SK-N-SH (cell line): ENCODE data around the gene SPACDR. TPM values are rescaled to one million over a fixed set of nuclear protein-coding genes. Genes with fewer than 3 reads are reported as not detected.

ENCODE experiments used
- CTCF ChIA-PET: fragments of 300-600, 350-600 bp; formaldehyde crosslinking; extraction: SDS; loops from one replicate; lab custom pipeline; 2021; lab: Yijun Ruan, JAX
- POLR2A ChIA-PET: fragments of 350-600 bp; sonication (Branson Sonifier 250); formaldehyde crosslinking; extraction: SDS; loops from one replicate; lab custom pipeline; 2020; ENCODE audit warnings: antibody characterized with exemption, inconsistent platforms; lab: Yijun Ruan, JAX
- DNase-seq: peaks from one replicate; pipeline ENCODE4 v3.0.0; 2012
- H2AFZ ChIP-seq: fragments of 200-600 bp; sonication (generic); 2 replicates; pipeline ENCODE4 v1.8.1; 2016; ENCODE audit warnings: antibody characterized with exemption, mild to moderate bottlenecking, low read depth
- H3F3A ChIP-seq: fragments of 200-600 bp; sonication (generic); replicated peaks from 2 replicates; pipeline ENCODE3; 2016; ENCODE audit warnings: antibody characterized with exemption, mild to moderate bottlenecking; ENCODE audit not compliant: insufficient read depth
- H3K27ac ChIP-seq, 2 experiments: fragments of 200-500 bp in 1 of 2; fragments of 200-600 bp in 1 of 2; sonication (Bioruptor generic) in 1 of 2; sonication (generic), shearing (Covaris generic) in 1 of 2; 2 replicates each; pipeline versions ENCODE4 v1.5.1 to v1.6.1; 2014 to 2016; ENCODE audit warnings: low read depth in 2 of 2, inconsistent platforms in 1 of 2, low read length in 1 of 2, mild to moderate bottlenecking in 1 of 2, mixed read lengths in 1 of 2
- H3K27me3 ChIP-seq: fragments of 200-600 bp; sonication (generic), shearing (Covaris generic); 2 replicates; pipeline ENCODE4 v1.6.1; 2016; ENCODE audit warnings: mixed run types; ENCODE audit not compliant: insufficient read depth
- H3K36me3 ChIP-seq, 2 experiments: fragments of 200-500 bp in 1 of 2; fragments of 200-600 bp in 1 of 2; sonication (Bioruptor generic) in 1 of 2; sonication (generic) in 1 of 2; replicated peaks in 1 of 2; 2 replicates each; pipeline versions ENCODE3 to v1.5.1; 2014 to 2016; ENCODE audit warnings: low read length in 1 of 2, mild to moderate bottlenecking in 1 of 2; ENCODE audit not compliant: insufficient read depth in 2 of 2, control insufficient read depth in 1 of 2
- H3K4me1 ChIP-seq, 2 experiments: fragments of 200-500 bp in 1 of 2; fragments of 200-600 bp in 1 of 2; sonication (Bioruptor generic) in 1 of 2; sonication (generic), shearing (Covaris generic) in 1 of 2; 2 replicates each; pipeline versions ENCODE4 v1.5.1 to v1.6.1; 2014 to 2016; ENCODE audit warnings: low read depth in 1 of 2, low read length in 1 of 2, mixed run types in 1 of 2; ENCODE audit not compliant: insufficient read depth in 2 of 2, control insufficient read depth in 1 of 2
- H3K4me2 ChIP-seq: fragments of 200-600 bp; sonication (generic), shearing (Covaris generic); 2 replicates; pipeline ENCODE4 v1.6.1; 2017; ENCODE audit warnings: mixed run types
- H3K4me3 ChIP-seq, 2 experiments: fragments of 200-500 bp in 1 of 2; fragments of 200-600 bp in 1 of 2; sonication (Bioruptor generic) in 1 of 2; sonication (generic), shearing (Covaris generic) in 1 of 2; 2 replicates each; pipeline versions ENCODE4 v1.5.1 to v1.8.1; 2014 to 2016; ENCODE audit warnings: low read depth in 2 of 2, inconsistent platforms in 1 of 2, low read length in 1 of 2, mild to moderate bottlenecking in 1 of 2, mixed read lengths in 1 of 2, moderate library complexity in 1 of 2
- H3K79me2 ChIP-seq: fragments of 200-600 bp; sonication (generic); 2 replicates; pipeline ENCODE4 v1.8.1; 2017; ENCODE audit warnings: mild to moderate bottlenecking; ENCODE audit not compliant: insufficient read depth
- H3K9ac ChIP-seq: fragments of 200-600 bp; sonication (generic); 2 replicates; pipeline ENCODE4 v1.6.1; 2017; ENCODE audit warnings: mixed run types
- H3K9me2 ChIP-seq: fragments of 200-600 bp; sonication (generic); 2 replicates; pipeline ENCODE4 v1.6.1; 2017; ENCODE audit warnings: mixed run types
- H3K9me3 ChIP-seq: fragments of 200-600 bp; sonication (generic); 2 replicates; pipeline ENCODE4 v1.6.1; 2017; ENCODE audit warnings: mixed run types, mild to moderate bottlenecking, moderate library complexity
- H4K20me1 ChIP-seq: fragments of 200-600 bp; sonication (generic); 2 replicates; pipeline ENCODE4 v1.6.1; 2017; ENCODE audit warnings: mild to moderate bottlenecking, mixed run types; ENCODE audit not compliant: insufficient read depth
- ELF1 ChIP-seq: IDR thresholded peaks from 2 replicates; pipeline ENCODE4 v1.4.0; 2012
- EP300 ChIP-seq, 2 experiments: IDR thresholded peaks; 2 replicates each; pipeline versions ENCODE4 v1.4.0 to v1.6.1; 2012; ENCODE audit warnings: borderline replicate concordance in 1 of 2, low read depth in 1 of 2, low read length in 1 of 2
- FOXJ3 ChIP-seq: sonication (generic); formaldehyde crosslinking; IDR thresholded peaks from 2 replicates; pipeline ENCODE4 v1.5.1; 2020; ENCODE audit warnings: mild to moderate bottlenecking, missing genetic modification reagents
- GATA2 ChIP-seq: sonication (generic); formaldehyde crosslinking; IDR thresholded peaks from 2 replicates; pipeline ENCODE4 v1.5.0; 2020; ENCODE audit warnings: mild to moderate bottlenecking, missing genetic modification reagents
- JUND ChIP-seq: IDR thresholded peaks from 2 replicates; pipeline ENCODE4 v1.4.0; 2012
- MEF2A ChIP-seq: IDR thresholded peaks from 2 replicates; pipeline ENCODE4 v1.4.0; 2012; ENCODE audit warnings: low read depth, borderline replicate concordance
- RAD21 ChIP-seq: IDR thresholded peaks from 2 replicates; pipeline ENCODE4 v1.6.1; 2012; ENCODE audit warnings: mild to moderate bottlenecking, low read length
- SIN3A ChIP-seq: IDR thresholded peaks from 2 replicates; pipeline ENCODE4 v1.6.1; 2012; ENCODE audit warnings: low read depth, mild to moderate bottlenecking, low read length, moderate library complexity, borderline replicate concordance
- SMC3 ChIP-seq: IDR thresholded peaks from 2 replicates; pipeline ENCODE4 v1.6.1; 2012; ENCODE audit warnings: low read depth, low read length, improper control_type of control experiment
- TAF1 ChIP-seq: IDR thresholded peaks from 2 replicates; pipeline ENCODE4 v1.6.1; 2012; ENCODE audit warnings: low read depth, mild to moderate bottlenecking, low read length, moderate library complexity, borderline replicate concordance
- TCF12 ChIP-seq: IDR thresholded peaks from 2 replicates; pipeline ENCODE4 v1.4.0; 2012
- TEAD4 ChIP-seq: IDR thresholded peaks from 2 replicates; pipeline ENCODE4 v1.4.0; 2012; ENCODE audit warnings: mild to moderate bottlenecking, borderline replicate concordance; ENCODE audit not compliant: insufficient read depth
- WGBS: methylation state at CpG from one replicate; pipeline ENCODE4 v1.1.6; 2017; ENCODE audit warnings: low lambda C conversion rate; 5-methylcytosine and 5-hydroxymethylcytosine counted together
- polyA plus RNA-seq, 3 experiments: library from polyadenylated mRNA; depleted of rRNA; stranded (reverse); fragments of >200 nt; gene quantifications; 2 replicates each; pipeline ENCODE4 v1.2.3, GENCODE V29; 2012
- TF ChIP-seq, protein P1 (sequence below): fragments of 200-600 bp; sonication (generic); IDR thresholded peaks from 2 replicates; pipeline ENCODE4 v1.6.1; 2017; ENCODE audit warnings: antibody characterized with exemption, mild to moderate bottlenecking, moderate library complexity
- TF ChIP-seq, protein P2 (sequence below): IDR thresholded peaks from 2 replicates; pipeline ENCODE4 v1.4.0; 2012; ENCODE audit warnings: low read depth, borderline replicate concordance
- TF ChIP-seq, protein P3 (sequence below): fragments of 150-350 bp; IDR thresholded peaks from 2 replicates; pipeline ENCODE4 v1.6.1; 2016; ENCODE audit warnings: mild to moderate bottlenecking, low read depth, low read length
- TF ChIP-seq, protein P4 (sequence below): IDR thresholded peaks from 2 replicates; pipeline ENCODE4 v1.4.0; 2012; ENCODE audit warnings: low read depth, borderline replicate concordance
- TF ChIP-seq, protein P5 (sequence below): fragments of 150-350 bp; IDR thresholded peaks from 2 replicates; pipeline ENCODE4 v1.6.1; 2017; ENCODE audit warnings: antibody characterized with exemption, low read length, low read depth, borderline replicate concordance

The SPACDR gene
- polyA plus RNA-seq, 1 of the 3 experiments (the other 2 are of a cell fraction), result 1.5 TPM

DNA sequence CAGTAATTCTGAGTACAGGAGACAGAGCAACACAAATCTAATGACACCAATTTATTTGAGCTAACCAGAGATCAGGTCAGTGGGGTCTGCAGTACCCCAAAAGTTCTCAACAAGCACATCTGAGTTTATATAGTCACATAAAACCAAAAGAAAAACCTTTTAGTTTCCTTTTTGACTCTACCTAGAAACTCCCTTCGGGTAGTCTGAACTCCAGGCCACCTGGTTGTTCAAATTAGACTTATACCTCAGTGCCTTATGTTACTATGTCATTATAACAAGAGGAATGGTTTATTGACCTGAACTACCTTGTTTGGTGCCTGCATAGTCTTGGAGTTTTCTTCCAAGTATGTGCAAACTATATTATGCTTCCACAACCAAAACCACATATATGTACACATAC lies 50.2 kb downstream of the SPACDR start:
- Histone ChIP-seq H3K27ac (no peak overlapping the region), H3K4me3 (no peak overlapping the region), H3F3A (no peaks in the 10 kb centered on the region), H3K9me3 (no peaks in the 10 kb centered on the region), H3K79me2 (no peaks in the 10 kb centered on the region), H3K4me2 (no peak overlapping the region), H3K36me3 (no peaks in the 10 kb centered on the region)
- CTCF ChIA-PET, result no interaction called here
- no peak for DNase-seq
- TF ChIP-seq JUND (no peak), RAD21 (no peak), ELF1 (no peak), TCF12 (no peak), FOXJ3 (CRISPR knock-in tag) (no peak), EP300 (IDR thresholded peaks at IDR 0.05; ENCODE audit: borderline replicate concordance in 1 of 2, low read depth in 1 of 2, low read length in 1 of 2) (no peak)
- TF ChIP-seq, protein P1, sequence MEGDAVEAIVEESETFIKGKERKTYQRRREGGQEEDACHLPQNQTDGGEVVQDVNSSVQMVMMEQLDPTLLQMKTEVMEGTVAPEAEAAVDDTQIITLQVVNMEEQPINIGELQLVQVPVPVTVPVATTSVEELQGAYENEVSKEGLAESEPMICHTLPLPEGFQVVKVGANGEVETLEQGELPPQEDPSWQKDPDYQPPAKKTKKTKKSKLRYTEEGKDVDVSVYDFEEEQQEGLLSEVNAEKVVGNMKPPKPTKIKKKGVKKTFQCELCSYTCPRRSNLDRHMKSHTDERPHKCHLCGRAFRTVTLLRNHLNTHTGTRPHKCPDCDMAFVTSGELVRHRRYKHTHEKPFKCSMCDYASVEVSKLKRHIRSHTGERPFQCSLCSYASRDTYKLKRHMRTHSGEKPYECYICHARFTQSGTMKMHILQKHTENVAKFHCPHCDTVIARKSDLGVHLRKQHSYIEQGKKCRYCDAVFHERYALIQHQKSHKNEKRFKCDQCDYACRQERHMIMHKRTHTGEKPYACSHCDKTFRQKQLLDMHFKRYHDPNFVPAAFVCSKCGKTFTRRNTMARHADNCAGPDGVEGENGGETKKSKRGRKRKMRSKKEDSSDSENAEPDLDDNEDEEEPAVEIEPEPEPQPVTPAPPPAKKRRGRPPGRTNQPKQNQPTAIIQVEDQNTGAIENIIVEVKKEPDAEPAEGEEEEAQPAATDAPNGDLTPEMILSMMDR, result no peak
- TF ChIP-seq, all 33 proteins: peak for 0
- POLR2A ChIA-PET, result no interaction called here
- no peak overlapping the region for H2AFZ ChIP-seq
- no peaks in the 10 kb centered on the region for H3K4me1 ChIP-seq
- WGBS, result 63% methylated on average over 1 of the region's 1 CpG
- H3K27me3 ChIP-seq, result no peaks in the 10 kb centered on the region
- no peaks in the 10 kb centered on the region for H3K9me2 ChIP-seq
- no peak overlapping the region for H3K9ac ChIP-seq
- H4K20me1 ChIP-seq, result no peaks in the 10 kb centered on the region

DNA sequence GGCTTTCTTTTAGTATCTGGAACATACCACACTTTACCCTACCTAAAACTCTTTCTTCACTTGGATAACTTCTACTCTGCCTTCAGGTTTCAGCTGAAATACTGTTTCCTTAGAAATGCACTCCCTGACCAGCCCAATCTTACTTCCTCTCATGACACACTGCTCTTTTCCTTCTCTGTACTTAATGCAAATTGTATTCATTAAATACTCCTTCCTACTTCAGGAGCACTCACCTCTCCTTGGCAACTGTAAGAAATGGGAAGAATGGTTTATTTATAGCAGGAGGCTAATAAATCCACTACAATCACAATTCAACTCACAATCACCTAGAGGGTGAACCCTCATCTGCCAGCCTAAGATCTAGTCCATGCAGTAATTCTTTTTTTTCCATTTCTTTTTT lies 50.7 kb downstream of the SPACDR start:
- Histone ChIP-seq H3K9me2 (no peaks in the 10 kb centered on the region), H3K9ac (no peak overlapping the region), H3K27ac (no peak overlapping the region), H3F3A (no peaks in the 10 kb centered on the region), H3K79me2 (no peaks in the 10 kb centered on the region), H3K4me2 (no peak overlapping the region), H2AFZ (no peak overlapping the region), H3K4me3 (no peak overlapping the region), H3K9me3 (no peaks in the 10 kb centered on the region), H3K4me1 (no peaks in the 10 kb centered on the region), H4K20me1 (no peaks in the 10 kb centered on the region), H3K27me3 (no peaks in the 10 kb centered on the region), H3K36me3 (no peaks in the 10 kb centered on the region)
- no peak for DNase-seq
- POLR2A ChIA-PET, result no interaction called here
- TF ChIP-seq GATA2, result no peak
- CTCF ChIA-PET, result interaction anchor here (0.6 to 1.3 kb wide), 2 partner anchors 10 to 153 kb away, joined by 3 read pairs; no protein-coding TSS in a partner anchor

DNA sequence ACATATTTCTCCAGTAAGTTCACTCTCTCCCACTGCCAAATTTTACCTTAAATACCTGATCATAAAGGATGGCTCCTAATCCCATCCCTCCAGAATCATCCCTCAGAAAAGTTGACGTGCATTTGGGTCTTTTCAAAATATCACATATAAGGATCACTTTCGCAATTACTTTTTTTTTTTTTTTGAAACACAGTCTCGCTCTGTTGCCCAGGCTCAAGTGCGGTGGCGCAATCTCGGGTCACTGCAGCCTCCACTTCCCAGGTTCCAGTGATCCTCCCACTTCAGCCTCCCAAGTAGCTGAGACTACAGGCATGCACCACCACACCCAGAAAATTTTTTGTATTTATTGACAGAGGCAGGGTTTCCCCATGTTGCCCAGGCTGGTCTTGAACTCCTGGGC lies 53.0 kb downstream of the SPACDR start:
- Histone ChIP-seq H2AFZ (no peak overlapping the region), H3K79me2 (no peaks in the 10 kb centered on the region), H3K36me3 (no peaks in the 10 kb centered on the region), H3K9ac (no peak overlapping the region), H3K4me3 (no peak overlapping the region), H4K20me1 (no peaks in the 10 kb centered on the region), H3K9me2 (no peaks in the 10 kb centered on the region), H3K27ac (no peak overlapping the region), H3K4me1 (no peaks in the 10 kb centered on the region), H3K9me3 (no peaks in the 10 kb centered on the region), H3K27me3 (no peaks in the 10 kb centered on the region), H3F3A (no peaks in the 10 kb centered on the region), H3K4me2 (no peak overlapping the region)
- 78% methylated on average over 6 of the region's 6 CpGs for WGBS
- ChIA-PET POLR2A (no interaction called here), CTCF (interaction anchor here (1.3 kb wide), 1 partner anchor 72 kb away, joined by 4 read pairs; no protein-coding TSS in a partner anchor)
- no peak for DNase-seq
- TF ChIP-seq, protein P2, sequence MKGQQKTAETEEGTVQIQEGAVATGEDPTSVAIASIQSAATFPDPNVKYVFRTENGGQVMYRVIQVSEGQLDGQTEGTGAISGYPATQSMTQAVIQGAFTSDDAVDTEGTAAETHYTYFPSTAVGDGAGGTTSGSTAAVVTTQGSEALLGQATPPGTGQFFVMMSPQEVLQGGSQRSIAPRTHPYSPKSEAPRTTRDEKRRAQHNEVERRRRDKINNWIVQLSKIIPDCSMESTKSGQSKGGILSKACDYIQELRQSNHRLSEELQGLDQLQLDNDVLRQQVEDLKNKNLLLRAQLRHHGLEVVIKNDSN, result no peak
- TF ChIP-seq SIN3A (no peak), SMC3 (no peak), TAF1 (no peak), GATA2 (no peak), TEAD4 (no peak), MEF2A (no peak)
- TF ChIP-seq, protein P3, sequence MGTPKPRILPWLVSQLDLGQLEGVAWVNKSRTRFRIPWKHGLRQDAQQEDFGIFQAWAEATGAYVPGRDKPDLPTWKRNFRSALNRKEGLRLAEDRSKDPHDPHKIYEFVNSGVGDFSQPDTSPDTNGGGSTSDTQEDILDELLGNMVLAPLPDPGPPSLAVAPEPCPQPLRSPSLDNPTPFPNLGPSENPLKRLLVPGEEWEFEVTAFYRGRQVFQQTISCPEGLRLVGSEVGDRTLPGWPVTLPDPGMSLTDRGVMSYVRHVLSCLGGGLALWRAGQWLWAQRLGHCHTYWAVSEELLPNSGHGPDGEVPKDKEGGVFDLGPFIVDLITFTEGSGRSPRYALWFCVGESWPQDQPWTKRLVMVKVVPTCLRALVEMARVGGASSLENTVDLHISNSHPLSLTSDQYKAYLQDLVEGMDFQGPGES, result no peak
- TF ChIP-seq, protein P4, sequence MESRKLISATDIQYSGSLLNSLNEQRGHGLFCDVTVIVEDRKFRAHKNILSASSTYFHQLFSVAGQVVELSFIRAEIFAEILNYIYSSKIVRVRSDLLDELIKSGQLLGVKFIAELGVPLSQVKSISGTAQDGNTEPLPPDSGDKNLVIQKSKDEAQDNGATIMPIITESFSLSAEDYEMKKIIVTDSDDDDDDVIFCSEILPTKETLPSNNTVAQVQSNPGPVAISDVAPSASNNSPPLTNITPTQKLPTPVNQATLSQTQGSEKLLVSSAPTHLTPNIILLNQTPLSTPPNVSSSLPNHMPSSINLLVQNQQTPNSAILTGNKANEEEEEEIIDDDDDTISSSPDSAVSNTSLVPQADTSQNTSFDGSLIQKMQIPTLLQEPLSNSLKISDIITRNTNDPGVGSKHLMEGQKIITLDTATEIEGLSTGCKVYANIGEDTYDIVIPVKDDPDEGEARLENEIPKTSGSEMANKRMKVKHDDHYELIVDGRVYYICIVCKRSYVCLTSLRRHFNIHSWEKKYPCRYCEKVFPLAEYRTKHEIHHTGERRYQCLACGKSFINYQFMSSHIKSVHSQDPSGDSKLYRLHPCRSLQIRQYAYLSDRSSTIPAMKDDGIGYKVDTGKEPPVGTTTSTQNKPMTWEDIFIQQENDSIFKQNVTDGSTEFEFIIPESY, result no peak
- TF ChIP-seq, protein P5, sequence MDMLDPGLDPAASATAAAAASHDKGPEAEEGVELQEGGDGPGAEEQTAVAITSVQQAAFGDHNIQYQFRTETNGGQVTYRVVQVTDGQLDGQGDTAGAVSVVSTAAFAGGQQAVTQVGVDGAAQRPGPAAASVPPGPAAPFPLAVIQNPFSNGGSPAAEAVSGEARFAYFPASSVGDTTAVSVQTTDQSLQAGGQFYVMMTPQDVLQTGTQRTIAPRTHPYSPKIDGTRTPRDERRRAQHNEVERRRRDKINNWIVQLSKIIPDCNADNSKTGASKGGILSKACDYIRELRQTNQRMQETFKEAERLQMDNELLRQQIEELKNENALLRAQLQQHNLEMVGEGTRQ, result no peak
